Fibroblast of skin of scalp (primary cell): ENCODE data around the gene RCOR3.

Experiments
- DNase-seq: peaks from one replicate; pipeline ENCODE4 v3.0.0-alpha.2; 2013

Gene RCOR3

GRCh38 chr1:211326140-211326527, 67.0 kb downstream of the RCOR3 start:
- no peak for DNase-seq

- DNase-seq = peak; percentile 58
These were observed 67.6 kb downstream of the RCOR3 start, which contains the start of gene TRAF5 for GRCh38 chr1:211326528-211327345. TSS of gene TRAF5 (plus strand) at chr1:211326833. CDS start at chr1:211353240, 26,407 bp downstream.

- DNase-seq = peak; percentile 60
These were observed 68.3 kb downstream of the RCOR3 start for GRCh38 chr1:211327346-211327921.

GRCh38 chr1:211328084-211328694, 69.0 kb downstream of the RCOR3 start:
- DNase-seq = no peak

GRCh38 chr1:211328866-211329475, 69.8 kb downstream of the RCOR3 start:
- no peak for DNase-seq

GRCh38 chr1:211329764-211330201, 70.6 kb downstream of the RCOR3 start:
- DNase-seq = no peak

- DNase-seq = no peak
These were observed 71.2 kb downstream of the RCOR3 start for GRCh38 chr1:211330282-211330936.

GRCh38 chr1:211331011-211331709, 72.0 kb downstream of the RCOR3 start:
- DNase-seq = peak; percentile 55

- DNase-seq = no peak
These were observed 73.0 kb downstream of the RCOR3 start for GRCh38 chr1:211332036-211332616.

- DNase-seq = peak; percentile 21
These were observed 73.7 kb downstream of the RCOR3 start for GRCh38 chr1:211332830-211333229.

- no peak for DNase-seq
These were observed 74.7 kb downstream of the RCOR3 start for GRCh38 chr1:211333906-211334305.

- DNase-seq = no peak
These were observed 75.8 kb downstream of the RCOR3 start for GRCh38 chr1:211334986-211335385.

- DNase-seq = no peak
These were observed 76.5 kb downstream of the RCOR3 start for GRCh38 chr1:211335522-211336157.

- DNase-seq = no peak
These were observed 77.0 kb downstream of the RCOR3 start for GRCh38 chr1:211336161-211336560.

- no peak for DNase-seq
These were observed 77.6 kb downstream of the RCOR3 start for GRCh38 chr1:211336775-211337174.

GRCh38 chr1:211337430-211338223, 78.5 kb downstream of the RCOR3 start:
- DNase-seq = no peak

- no peak for DNase-seq
These were observed 79.1 kb downstream of the RCOR3 start for GRCh38 chr1:211338224-211338620.

GRCh38 chr1:211339631-211340041, 80.5 kb downstream of the RCOR3 start:
- DNase-seq = no peak

- no peak for DNase-seq
These were observed 81.7 kb downstream of the RCOR3 start for GRCh38 chr1:211340622-211341507.
